Loucy (cell line): ENCODE results near the gene PHF21B.

Experiments
- H2AFZ ChIP-seq: fragments of 200-600 bp; sonication (generic); 2 replicates; pipeline ENCODE4 v1.6.0; 2016; ENCODE audit warnings: antibody characterized with exemption, mild to moderate bottlenecking, low read length, moderate library complexity
- H3F3A ChIP-seq: fragments of 200-600 bp; 2 replicates; pipeline ENCODE4 v1.6.0; 2016; ENCODE audit warnings: antibody characterized with exemption, low read depth, mild to moderate bottlenecking
- H3K27me3 ChIP-seq: fragments of 200-600 bp; sonication (generic); 2 replicates; pipeline ENCODE4 v1.6.1; 2014; ENCODE audit warnings: low read length, mild to moderate bottlenecking; ENCODE audit not compliant: insufficient read depth, poor library complexity, severe bottlenecking
- H3K36me3 ChIP-seq: fragments of 200-600 bp; sonication (generic); 2 replicates; pipeline ENCODE4 v1.6.1; 2016; ENCODE audit warnings: low read length; ENCODE audit not compliant: insufficient read depth
- H3K4me1 ChIP-seq: fragments of 200-600 bp; sonication (generic); 2 replicates; pipeline ENCODE4 v1.5.1; 2014; ENCODE audit warnings: low read length, mild to moderate bottlenecking; ENCODE audit not compliant: insufficient read depth, poor library complexity, severe bottlenecking
- H3K4me2 ChIP-seq: fragments of 200-600 bp; sonication (generic); 2 replicates; pipeline ENCODE4 v1.6.0; 2014; ENCODE audit warnings: antibody characterized with exemption, low read length, low read depth, mild to moderate bottlenecking; ENCODE audit not compliant: poor library complexity, severe bottlenecking
- H3K4me3 ChIP-seq: fragments of 200-600 bp; sonication (generic); 2 replicates; pipeline ENCODE4 v1.5.1; 2014; ENCODE audit warnings: low read length, mild to moderate bottlenecking, mixed read lengths; ENCODE audit not compliant: poor library complexity, severe bottlenecking
- H3K79me2 ChIP-seq: fragments of 200-600 bp; sonication (generic); 2 replicates; pipeline ENCODE4 v1.6.1; 2014; ENCODE audit warnings: low read length; ENCODE audit not compliant: insufficient read depth
- H3K9ac ChIP-seq: fragments of 200-600 bp; sonication (generic); 2 replicates; pipeline ENCODE4 v1.6.0; 2014; ENCODE audit warnings: mild to moderate bottlenecking, low read depth, low read length, moderate library complexity; ENCODE audit not compliant: poor library complexity, severe bottlenecking
- H3K9me2 ChIP-seq: fragments of 200-600 bp; sonication (generic); replicated peaks from 2 replicates; pipeline ENCODE4 v1.6.1; 2016; ENCODE audit warnings: low read depth, low read length, mixed read lengths
- H3K9me3 ChIP-seq: fragments of 200-600 bp; sonication (generic); 2 replicates; pipeline ENCODE4 v1.6.1; 2014; ENCODE audit warnings: mild to moderate bottlenecking, antibody characterized with exemption, low read length, low read depth; ENCODE audit not compliant: insufficient read depth
- H4K20me1 ChIP-seq: fragments of 200-600 bp; sonication (generic); 2 replicates; pipeline ENCODE4 v1.6.0; 2014; ENCODE audit warnings: antibody characterized with exemption, low read length, mild to moderate bottlenecking; ENCODE audit not compliant: insufficient read depth, poor library complexity, severe bottlenecking
- EZH2phosphoT487 ChIP-seq: fragments of 200-600 bp; IDR thresholded peaks from 2 replicates; pipeline ENCODE4 v1.6.1; 2018; ENCODE audit warnings: antibody characterized with exemption, mild to moderate bottlenecking, moderate library complexity, borderline replicate concordance
- TF ChIP-seq, protein P1 (sequence below): fragments of 200-600 bp; sonication (generic); conservative IDR thresholded peaks from 2 replicates; pipeline ENCODE4 v1.5.1; 2014; ENCODE audit warnings: mild to moderate bottlenecking, antibody characterized with exemption, low read length

Gene PHF21B

GRCh38 chr22:44943701-44944324, 66.0 kb downstream of the PHF21B start:
- Histone ChIP-seq H3K9me2 (no peaks in the 10 kb centered on the region), H3K4me2 (no peak overlapping the region), H3K79me2 (no peaks in the 10 kb centered on the region), H3K27me3 (no peaks in the 10 kb centered on the region), H3K36me3 (no peaks in the 10 kb centered on the region), H3F3A (no peaks in the 10 kb centered on the region), H3K4me3 (no peak overlapping the region), H3K4me1 (no peaks in the 10 kb centered on the region), H3K9me3 (no peaks in the 10 kb centered on the region), H3K9ac (no peak overlapping the region), H2AFZ (no peak overlapping the region), H4K20me1 (no peaks in the 10 kb centered on the region)
- no peak for TF ChIP-seq EZH2phosphoT487
- TF ChIP-seq, protein P1, sequence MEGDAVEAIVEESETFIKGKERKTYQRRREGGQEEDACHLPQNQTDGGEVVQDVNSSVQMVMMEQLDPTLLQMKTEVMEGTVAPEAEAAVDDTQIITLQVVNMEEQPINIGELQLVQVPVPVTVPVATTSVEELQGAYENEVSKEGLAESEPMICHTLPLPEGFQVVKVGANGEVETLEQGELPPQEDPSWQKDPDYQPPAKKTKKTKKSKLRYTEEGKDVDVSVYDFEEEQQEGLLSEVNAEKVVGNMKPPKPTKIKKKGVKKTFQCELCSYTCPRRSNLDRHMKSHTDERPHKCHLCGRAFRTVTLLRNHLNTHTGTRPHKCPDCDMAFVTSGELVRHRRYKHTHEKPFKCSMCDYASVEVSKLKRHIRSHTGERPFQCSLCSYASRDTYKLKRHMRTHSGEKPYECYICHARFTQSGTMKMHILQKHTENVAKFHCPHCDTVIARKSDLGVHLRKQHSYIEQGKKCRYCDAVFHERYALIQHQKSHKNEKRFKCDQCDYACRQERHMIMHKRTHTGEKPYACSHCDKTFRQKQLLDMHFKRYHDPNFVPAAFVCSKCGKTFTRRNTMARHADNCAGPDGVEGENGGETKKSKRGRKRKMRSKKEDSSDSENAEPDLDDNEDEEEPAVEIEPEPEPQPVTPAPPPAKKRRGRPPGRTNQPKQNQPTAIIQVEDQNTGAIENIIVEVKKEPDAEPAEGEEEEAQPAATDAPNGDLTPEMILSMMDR: no peak

DNA sequence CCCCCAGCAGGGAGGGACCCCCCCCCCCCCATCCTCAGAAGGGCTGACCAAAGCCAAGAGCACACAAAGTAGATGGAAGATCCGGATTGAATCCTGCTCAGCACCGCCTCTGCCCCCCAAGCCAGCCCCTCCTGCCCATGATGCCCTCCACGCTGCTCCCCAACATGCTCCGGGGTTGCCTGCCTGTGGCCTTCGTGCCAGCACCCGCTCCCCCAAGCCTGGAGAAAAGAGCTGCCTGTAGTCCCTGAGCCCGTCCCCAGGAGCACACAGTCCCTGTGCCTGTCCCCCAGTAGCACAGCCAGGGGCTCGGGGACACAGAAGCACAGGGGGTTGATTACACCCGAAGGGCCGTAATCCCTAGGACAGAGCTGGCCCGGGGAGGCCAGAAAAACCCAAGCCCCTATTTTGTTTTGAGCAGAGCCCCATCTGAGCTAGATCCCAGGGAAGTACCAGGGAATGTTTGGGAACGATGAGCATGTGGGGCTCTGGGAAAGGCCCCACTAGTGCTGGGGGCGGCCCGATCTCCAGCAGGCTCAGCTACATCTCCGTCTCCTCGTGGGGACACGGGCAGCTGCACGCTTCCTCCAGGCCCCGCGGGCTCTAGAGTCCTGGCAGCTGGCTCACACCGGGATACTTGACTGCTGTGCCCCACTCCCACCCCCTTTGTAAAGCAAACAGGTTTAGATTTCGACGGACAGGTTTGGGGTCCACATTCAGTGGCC, 66.7 kb downstream of the PHF21B start:
- Histone ChIP-seq H3K9me3 (no peaks in the 10 kb centered on the region), H3K27me3 (no peaks in the 10 kb centered on the region), H3K9ac (no peak overlapping the region), H3F3A (no peaks in the 10 kb centered on the region), H2AFZ (no peak overlapping the region), H3K9me2 (no peaks in the 10 kb centered on the region), H3K4me2 (no peak overlapping the region), H3K4me1 (no peaks in the 10 kb centered on the region), H3K36me3 (no peaks in the 10 kb centered on the region), H4K20me1 (no peaks in the 10 kb centered on the region), H3K4me3 (no peak overlapping the region), H3K79me2 (no peaks in the 10 kb centered on the region)
- TF ChIP-seq EZH2phosphoT487: no peak
- TF ChIP-seq, protein P1: no peak

DNA sequence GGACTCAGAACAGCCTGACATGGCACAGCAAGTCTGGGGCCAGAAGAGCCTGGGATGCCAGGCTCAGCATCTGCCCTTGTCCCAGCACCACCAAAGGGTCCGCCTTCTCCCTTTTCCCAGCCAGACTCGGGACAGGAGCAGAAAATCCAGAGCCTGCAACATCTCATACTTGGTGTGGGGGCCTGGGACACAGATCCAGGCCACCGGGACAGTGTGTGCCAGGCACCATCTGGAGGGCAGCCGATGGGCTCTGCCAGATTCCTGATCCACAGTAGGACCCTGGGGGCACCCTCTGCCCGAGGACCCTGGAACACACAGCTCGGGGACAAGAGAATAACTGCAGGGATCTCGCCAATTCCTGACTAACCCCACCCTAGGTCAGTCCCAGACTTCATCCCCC, 67.7 kb downstream of the PHF21B start:
- Histone ChIP-seq H3K4me3 (no peak overlapping the region), H3K9ac (no peak overlapping the region), H2AFZ (no peak overlapping the region), H3K27me3 (no peaks in the 10 kb centered on the region), H3K9me2 (no peaks in the 10 kb centered on the region), H3K9me3 (no peaks in the 10 kb centered on the region), H3K79me2 (no peaks in the 10 kb centered on the region), H3K36me3 (no peaks in the 10 kb centered on the region), H3K4me1 (no peaks in the 10 kb centered on the region), H3F3A (no peaks in the 10 kb centered on the region), H4K20me1 (no peaks in the 10 kb centered on the region), H3K4me2 (no peak overlapping the region)
- TF ChIP-seq, protein P1: no peak
- no peak for TF ChIP-seq EZH2phosphoT487
